HEK293 (cell line): Measurements from ENCODE around the gene PPIE.

Source experiments
- CTCF ChIA-PET: fragments of 350-600 bp; formaldehyde crosslinking; extraction: SDS; loops from one replicate; lab custom pipeline; 2021; ENCODE audit warnings: antibody characterized with exemption; lab: Yijun Ruan, JAX
- POLR2A ChIA-PET: fragments of 300-600 bp; formaldehyde crosslinking; extraction: SDS; loops from one replicate; lab custom pipeline; 2020; ENCODE audit warnings: antibody characterized with exemption, inconsistent platforms; lab: Yijun Ruan, JAX
- H3K27ac ChIP-seq: fragments of 200-500 bp; sonication (Bioruptor generic); 2 replicates; pipeline ENCODE4 v1.5.1; 2014; ENCODE audit warnings: low read depth, low read length, control low read depth, inconsistent platforms; ENCODE audit errors: extremely low read depth
- H3K36me3 ChIP-seq, 2 experiments: fragments of 200-500 bp in 1 of 2; sonication (Bioruptor generic) in 1 of 2; 1 replicate in 1 of 2; 2 replicates in 1 of 2; pipeline ENCODE4 v1.5.1; 2014 to 2017; ENCODE audit warnings: inconsistent platforms in 2 of 2, low read length in 2 of 2; ENCODE audit not compliant: control insufficient read depth in 2 of 2, insufficient read depth in 1 of 2
- H3K4me1 ChIP-seq: fragments of 200-500 bp; sonication (Bioruptor generic); 2 replicates; pipeline ENCODE4 v1.5.1; 2014; ENCODE audit warnings: mild to moderate bottlenecking, low read length, inconsistent platforms; ENCODE audit not compliant: control insufficient read depth, insufficient read depth
- H3K4me3 ChIP-seq: 2 replicates; pipeline ENCODE4 v1.5.1; 2011; ENCODE audit warnings: low read depth, mild to moderate bottlenecking, control low read depth, low read length, moderate library complexity
- H3K9me3 ChIP-seq: fragments of 200-500 bp; sonication (Bioruptor generic); 2 replicates; pipeline ENCODE4 v1.5.1; 2014; ENCODE audit warnings: low read depth, low read length, inconsistent platforms; ENCODE audit not compliant: control insufficient read depth, insufficient read depth
- ATF2 ChIP-seq: fragments of 450-650 bp; formaldehyde crosslinking; IDR thresholded peaks from 2 replicates; pipeline ENCODE4 v1.5.1; 2016; ENCODE audit warnings: missing biosample characterization, missing genetic modification characterization, low read depth
- CTCF ChIP-seq: fragments of 450-650 bp; formaldehyde crosslinking; IDR thresholded peaks from 2 replicates; pipeline ENCODE4 v1.5.1; 2016; ENCODE audit warnings: missing biosample characterization, missing genetic modification characterization
- GLI2 ChIP-seq: fragments of 450-650 bp; formaldehyde crosslinking; IDR thresholded peaks from 2 replicates; pipeline ENCODE4; 2017; ENCODE audit warnings: missing biosample characterization, missing genetic modification characterization, low read depth, borderline replicate concordance
- IKZF3 ChIP-seq: fragments of 450-650 bp; IDR thresholded peaks from 2 replicates; pipeline ENCODE4 v1.5.0; 2018; ENCODE audit warnings: missing biosample characterization, mild to moderate bottlenecking, missing genetic modification characterization, moderate library complexity
- KLF9 ChIP-seq: fragments of 450-650 bp; formaldehyde crosslinking; IDR thresholded peaks from 2 replicates; pipeline ENCODE4 v1.5.1; 2016; ENCODE audit warnings: missing biosample characterization, missing genetic modification characterization, low read depth
- OSR2 ChIP-seq: fragments of 450-650 bp; formaldehyde crosslinking; IDR thresholded peaks from 2 replicates; pipeline ENCODE4 v1.5.1; 2016; ENCODE audit warnings: missing biosample characterization, missing genetic modification characterization
- PATZ1 ChIP-seq: fragments of 450-650 bp; formaldehyde crosslinking; IDR thresholded peaks from 2 replicates; pipeline ENCODE4 v1.5.1; 2016; ENCODE audit warnings: missing biosample characterization, missing genetic modification characterization
- SP2 ChIP-seq: fragments of 450-650 bp; formaldehyde crosslinking; IDR thresholded peaks from 2 replicates; pipeline ENCODE4 v1.5.1; 2016; ENCODE audit warnings: missing biosample characterization, missing genetic modification characterization
- ZEB2 ChIP-seq: fragments of 450-650 bp; formaldehyde crosslinking; IDR thresholded peaks from 2 replicates; pipeline ENCODE4 v1.5.1; 2016; ENCODE audit warnings: missing biosample characterization, missing genetic modification characterization
- ZNF132 ChIP-seq: fragments of 450-650 bp; formaldehyde crosslinking; IDR thresholded peaks from 2 replicates; pipeline ENCODE4 v1.5.1; 2017; ENCODE audit warnings: missing biosample characterization, missing genetic modification characterization, borderline replicate concordance
- ZNF223 ChIP-seq: fragments of 450-650 bp; formaldehyde crosslinking; IDR thresholded peaks from 2 replicates; pipeline ENCODE4 v1.5.1; 2016; ENCODE audit warnings: missing biosample characterization, missing genetic modification characterization
- ZNF248 ChIP-seq: fragments of 450-650 bp; formaldehyde crosslinking; IDR thresholded peaks from 2 replicates; pipeline ENCODE4 v1.5.1; 2017; ENCODE audit warnings: missing biosample characterization, missing genetic modification characterization
- ZNF416 ChIP-seq: fragments of 450-650 bp; formaldehyde crosslinking; IDR thresholded peaks from 2 replicates; pipeline ENCODE4 v1.5.1; 2016; ENCODE audit warnings: missing biosample characterization, missing genetic modification characterization
- ZNF423 ChIP-seq: fragments of 450-650 bp; formaldehyde crosslinking; IDR thresholded peaks from 2 replicates; pipeline ENCODE4 v1.5.1; 2016; ENCODE audit warnings: missing biosample characterization, missing genetic modification characterization
- ZNF48 ChIP-seq: fragments of 450-650 bp; formaldehyde crosslinking; IDR thresholded peaks from 2 replicates; pipeline ENCODE4 v1.5.1; 2016; ENCODE audit warnings: missing biosample characterization, missing genetic modification characterization
- ZNF549 ChIP-seq: fragments of 450-650 bp; IDR thresholded peaks from 2 replicates; pipeline ENCODE4 v1.5.1; 2018; ENCODE audit warnings: missing biosample characterization, missing genetic modification characterization, mild to moderate bottlenecking, inconsistent platforms, moderate library complexity
- ZNF558 ChIP-seq: fragments of 450-650 bp; formaldehyde crosslinking; IDR thresholded peaks from 2 replicates; pipeline ENCODE4 v1.5.1; 2016; ENCODE audit warnings: missing biosample characterization, missing genetic modification characterization
- ZNF580 ChIP-seq: fragments of 450-650 bp; formaldehyde crosslinking; IDR thresholded peaks from 2 replicates; pipeline ENCODE4 v1.5.1; 2016; ENCODE audit warnings: missing biosample characterization, missing genetic modification characterization
- ZNF596 ChIP-seq: fragments of 450-650 bp; IDR thresholded peaks from 2 replicates; pipeline ENCODE4 v1.5.0; 2018; ENCODE audit warnings: missing biosample characterization, mild to moderate bottlenecking, missing genetic modification characterization, moderate library complexity
- ZNF626 ChIP-seq: fragments of 450-650 bp; sonication (Bioruptor Pico); formaldehyde crosslinking; IDR thresholded peaks from 2 replicates; pipeline ENCODE4 v1.5.1; 2018; ENCODE audit warnings: missing biosample characterization, missing genetic modification characterization, inconsistent platforms
- ZNF658 ChIP-seq: fragments of 450-650 bp; formaldehyde crosslinking; IDR thresholded peaks from 2 replicates; pipeline ENCODE4; 2016; ENCODE audit warnings: missing biosample characterization, missing genetic modification characterization
- ZNF776 ChIP-seq: fragments of 450-650 bp; formaldehyde crosslinking; IDR thresholded peaks from 2 replicates; pipeline ENCODE4 v1.5.0; 2017; ENCODE audit warnings: missing biosample characterization, missing genetic modification characterization, borderline replicate concordance
- ZNF785 ChIP-seq: fragments of 450-650 bp; formaldehyde crosslinking; IDR thresholded peaks from 2 replicates; pipeline ENCODE4 v1.5.1; 2016; ENCODE audit warnings: missing biosample characterization, missing genetic modification characterization
- ZXDB ChIP-seq: fragments of 450-650 bp; formaldehyde crosslinking; IDR thresholded peaks from 2 replicates; pipeline ENCODE4 v1.5.1; 2016; ENCODE audit warnings: missing biosample characterization, missing genetic modification characterization

PPIE gene

GRCh38 chr1:39713557-39713956 lies 25.1 kb upstream of the PPIE start:
- Histone ChIP-seq H3K4me3 (no peak overlapping the region), H3K4me1 (no peaks in the 10 kb centered on the region), H3K27ac (no peak overlapping the region), H3K9me3 (no peaks in the 10 kb centered on the region), H3K36me3 (no peaks in the 10 kb centered on the region)
- ChIA-PET CTCF (interaction anchor here (1.3 to 2.8 kb wide), 7 partner anchors 10 to 107 kb away, joined by 3 to 12 read pairs (median 7); no protein-coding TSS in a partner anchor), POLR2A (interaction anchor here (0.9 kb wide), 1 partner anchor 25 kb away, joined by 4 read pairs; the partner anchor contains the start of gene PPIE)
- no peak for TF ChIP-seq IKZF3 (tag by site-specific recombination)
- TF ChIP-seq CTCF (tag by site-specific recombination), result no peak
- TF ChIP-seq ZNF596 (tag by site-specific recombination), result no peak
- no peak for TF ChIP-seq ZNF580
- TF ChIP-seq SP2 (tag by site-specific recombination), result no peak
- no peak for TF ChIP-seq ZNF423 (tag by site-specific recombination)
- TF ChIP-seq ZNF776 (tag by site-specific recombination), result no peak
- no peak for TF ChIP-seq KLF9 (tag by site-specific recombination)
- no peak for TF ChIP-seq ZNF626 (tag by site-specific recombination)
- no peak for TF ChIP-seq ZNF48 (tag by site-specific recombination)
- TF ChIP-seq GLI2 (tag by site-specific recombination), result no peak
- no peak for TF ChIP-seq ATF2
- TF ChIP-seq PATZ1 (tag by site-specific recombination), result no peak
- no peak for TF ChIP-seq ZNF558 (tag by site-specific recombination)

GRCh38 chr1:39717809-39718208 lies 20.9 kb upstream of the PPIE start:
- Histone ChIP-seq H3K4me3 (no peak overlapping the region), H3K4me1 (no peaks in the 10 kb centered on the region), H3K9me3 (no peaks in the 10 kb centered on the region), H3K27ac (no peak overlapping the region), H3K36me3 (no peaks in the 10 kb centered on the region)
- TF ChIP-seq ZNF248 (no peak), ZXDB (no peak), IKZF3 (tag by site-specific recombination) (no peak), ZNF785 (tag by site-specific recombination) (no peak), OSR2 (no peak), ZNF416 (tag by site-specific recombination) (no peak), ZNF223 (tag by site-specific recombination) (no peak), ZEB2 (tag by site-specific recombination) (no peak), ZNF132 (tag by site-specific recombination) (no peak), ZNF658 (tag by site-specific recombination) (no peak), ZNF549 (tag by site-specific recombination) (no peak)
- POLR2A ChIA-PET, result no interaction called here
- CTCF ChIA-PET, result interaction anchor here (0.7 to 5.8 kb wide), 6 partner anchors 15 to 526 kb away, joined by 5 to 41 read pairs (median 6); no protein-coding TSS in a partner anchor
